Loucy (cell line): ENCODE results near the gene VPS13D.
"Not testable (repeated sequence)": the region's sequence is repeated elsewhere in the genome, so short reads cannot be mapped to it uniquely, and the experiment has no call there.

ENCODE experiments used
- H2AFZ ChIP-seq: fragments of 200-600 bp; sonication (generic); 2 replicates; pipeline ENCODE4 v1.6.0; 2016; ENCODE audit warnings: antibody characterized with exemption, mild to moderate bottlenecking, low read length, moderate library complexity
- H3F3A ChIP-seq: fragments of 200-600 bp; 2 replicates; pipeline ENCODE4 v1.6.0; 2016; ENCODE audit warnings: antibody characterized with exemption, low read depth, mild to moderate bottlenecking
- H3K27me3 ChIP-seq: fragments of 200-600 bp; sonication (generic); 2 replicates; pipeline ENCODE4 v1.6.1; 2014; ENCODE audit warnings: low read length, mild to moderate bottlenecking; ENCODE audit not compliant: insufficient read depth, poor library complexity, severe bottlenecking
- H3K36me3 ChIP-seq: fragments of 200-600 bp; sonication (generic); 2 replicates; pipeline ENCODE4 v1.6.1; 2016; ENCODE audit warnings: low read length; ENCODE audit not compliant: insufficient read depth
- H3K4me1 ChIP-seq: fragments of 200-600 bp; sonication (generic); 2 replicates; pipeline ENCODE4 v1.5.1; 2014; ENCODE audit warnings: low read length, mild to moderate bottlenecking; ENCODE audit not compliant: insufficient read depth, poor library complexity, severe bottlenecking
- H3K4me2 ChIP-seq: fragments of 200-600 bp; sonication (generic); 2 replicates; pipeline ENCODE4 v1.6.0; 2014; ENCODE audit warnings: antibody characterized with exemption, low read length, low read depth, mild to moderate bottlenecking; ENCODE audit not compliant: poor library complexity, severe bottlenecking
- H3K4me3 ChIP-seq: fragments of 200-600 bp; sonication (generic); 2 replicates; pipeline ENCODE4 v1.5.1; 2014; ENCODE audit warnings: low read length, mild to moderate bottlenecking, mixed read lengths; ENCODE audit not compliant: poor library complexity, severe bottlenecking
- H3K79me2 ChIP-seq: fragments of 200-600 bp; sonication (generic); 2 replicates; pipeline ENCODE4 v1.6.1; 2014; ENCODE audit warnings: low read length; ENCODE audit not compliant: insufficient read depth
- H3K9ac ChIP-seq: fragments of 200-600 bp; sonication (generic); 2 replicates; pipeline ENCODE4 v1.6.0; 2014; ENCODE audit warnings: mild to moderate bottlenecking, low read depth, low read length, moderate library complexity; ENCODE audit not compliant: poor library complexity, severe bottlenecking
- H3K9me2 ChIP-seq: fragments of 200-600 bp; sonication (generic); replicated peaks from 2 replicates; pipeline ENCODE4 v1.6.1; 2016; ENCODE audit warnings: low read depth, low read length, mixed read lengths
- H3K9me3 ChIP-seq: fragments of 200-600 bp; sonication (generic); 2 replicates; pipeline ENCODE4 v1.6.1; 2014; ENCODE audit warnings: mild to moderate bottlenecking, antibody characterized with exemption, low read length, low read depth; ENCODE audit not compliant: insufficient read depth
- H4K20me1 ChIP-seq: fragments of 200-600 bp; sonication (generic); 2 replicates; pipeline ENCODE4 v1.6.0; 2014; ENCODE audit warnings: antibody characterized with exemption, low read length, mild to moderate bottlenecking; ENCODE audit not compliant: insufficient read depth, poor library complexity, severe bottlenecking
- CTCF ChIP-seq: fragments of 200-600 bp; sonication (generic); conservative IDR thresholded peaks from 2 replicates; pipeline ENCODE4 v1.5.1; 2014; ENCODE audit warnings: mild to moderate bottlenecking, antibody characterized with exemption, low read length
- EZH2phosphoT487 ChIP-seq: fragments of 200-600 bp; IDR thresholded peaks from 2 replicates; pipeline ENCODE4 v1.6.1; 2018; ENCODE audit warnings: antibody characterized with exemption, mild to moderate bottlenecking, moderate library complexity, borderline replicate concordance

VPS13D gene

GRCh38 chr1:12453400-12454343 is 223.8 kb downstream of the VPS13D start:
- no peaks in the 10 kb centered on the region for H3K9me2 ChIP-seq
- H3K4me1 ChIP-seq, result peaks cover 45% of the 10 kb centered on the region
- no peaks in the 10 kb centered on the region for H4K20me1 ChIP-seq
- no peak overlapping the region for H3K9ac ChIP-seq
- no peak overlapping the region for H3K4me2 ChIP-seq
- TF ChIP-seq CTCF (no peak), EZH2phosphoT487 (no peak)
- peaks cover 6% of the 10 kb centered on the region for H3F3A ChIP-seq
- H2AFZ ChIP-seq, result no peak overlapping the region
- H3K9me3 ChIP-seq, result no peaks in the 10 kb centered on the region
- H3K27me3 ChIP-seq, result no peaks in the 10 kb centered on the region
- peaks cover 8% of the 10 kb centered on the region; the same call in 1 of the 2 replicates for H3K36me3 ChIP-seq
- no peak overlapping the region for H3K4me3 ChIP-seq
- no peaks in the 10 kb centered on the region for H3K79me2 ChIP-seq

DNA sequence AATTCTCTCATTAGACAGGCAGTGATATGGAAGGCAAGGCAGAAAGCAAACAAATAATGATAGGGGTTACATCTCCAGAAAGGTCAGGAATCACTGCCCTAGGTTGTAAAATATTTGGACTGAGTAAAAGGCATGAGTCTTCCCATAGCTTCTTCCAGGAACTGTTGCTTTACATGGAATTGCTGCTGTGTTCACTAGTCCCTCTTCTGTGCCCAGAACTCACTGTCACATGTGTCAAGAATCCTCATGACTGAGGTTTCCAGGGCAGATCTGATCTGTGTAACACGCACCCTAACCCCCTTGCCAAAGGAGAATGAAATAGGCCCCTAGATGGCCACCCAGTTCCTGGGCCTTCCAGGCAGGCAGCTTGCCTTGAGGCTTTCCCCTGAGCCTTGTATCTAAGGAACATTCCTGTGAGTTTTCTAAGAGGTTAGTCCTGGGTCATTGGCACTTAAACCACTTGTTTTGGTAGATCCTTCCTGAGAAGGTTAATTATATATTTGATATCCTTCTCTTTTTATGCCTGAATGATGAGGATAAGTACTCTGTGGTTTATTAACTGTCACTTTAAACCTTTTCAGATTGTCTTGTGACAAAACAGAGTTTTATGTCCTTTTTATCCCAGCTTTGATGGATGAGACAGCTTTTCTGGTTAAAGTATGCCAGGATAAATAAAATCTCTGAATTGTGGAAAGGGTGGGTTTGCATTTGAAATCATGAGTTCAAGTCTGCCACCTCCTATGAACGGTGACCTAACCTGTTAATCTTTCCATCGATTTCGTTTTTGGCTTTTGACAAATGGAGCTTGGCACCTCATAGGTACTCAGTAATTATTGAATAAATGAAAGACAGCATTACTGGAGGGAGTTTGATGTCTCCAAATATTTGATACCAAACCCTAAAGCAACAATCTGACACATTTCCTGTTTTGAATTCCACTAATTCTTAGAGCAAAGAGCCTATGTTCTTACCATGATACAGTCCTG is 224.9 kb downstream of the VPS13D start:
- Histone ChIP-seq H3K9me2 (no peaks in the 10 kb centered on the region), H3K4me3 (no peak overlapping the region), H3K27me3 (no peaks in the 10 kb centered on the region), H3K79me2 (no peaks in the 10 kb centered on the region), H4K20me1 (no peaks in the 10 kb centered on the region), H3K36me3 (peaks cover 8% of the 10 kb centered on the region; the same call in 1 of the 2 replicates), H3K4me1 (peaks cover 37% of the 10 kb centered on the region), H3K9ac (no peak overlapping the region), H2AFZ (no peak overlapping the region), H3K4me2 (peak overlapping the region; percentile 6), H3K9me3 (no peaks in the 10 kb centered on the region), H3F3A (peaks cover 6% of the 10 kb centered on the region)
- TF ChIP-seq EZH2phosphoT487 (no peak), CTCF (no peak; the same call in 1 of the 2 replicates)

DNA sequence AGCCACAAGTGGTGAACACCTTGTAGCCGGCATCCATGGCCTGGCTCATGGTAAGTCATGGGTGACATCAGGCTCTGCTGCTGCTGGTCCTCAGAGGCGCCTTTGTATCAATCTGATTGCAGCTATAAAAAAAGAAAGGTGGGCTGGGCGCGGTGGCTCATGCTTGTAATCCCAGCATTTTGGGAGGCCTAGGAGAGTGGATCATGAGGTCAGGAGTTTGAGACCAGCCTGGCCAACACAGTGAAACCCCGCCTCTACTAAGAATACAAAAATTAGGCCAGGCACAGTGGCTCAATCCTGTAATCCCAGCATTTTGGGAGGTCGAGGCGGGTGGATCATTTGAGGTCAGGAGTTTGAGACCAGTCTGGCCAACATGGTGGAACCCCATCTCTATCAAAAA is 226.3 kb downstream of the VPS13D start:
- not testable (repeated sequence) for H3K4me3 ChIP-seq, H3K4me2 ChIP-seq, H3K27me3 ChIP-seq, H3K9ac ChIP-seq, H4K20me1 ChIP-seq, H2AFZ ChIP-seq, H3K9me2 ChIP-seq, H3K79me2 ChIP-seq, H3F3A ChIP-seq, H3K9me3 ChIP-seq
- peaks cover 14% of the 10 kb centered on the region; the same call in 1 of the 2 replicates for H3K36me3 ChIP-seq
- peaks cover 23% of the 10 kb centered on the region for H3K4me1 ChIP-seq
